ENCODE results near the gene DTX3L. TPM values are rescaled to one million over a fixed set of nuclear protein-coding genes. Genes with fewer than 3 reads are reported as not detected.

DTX3L gene
- polyA plus RNA-seq, 3 donors from 2014 or later: 15.1 to 38.3 (median 16.3) TPM

GRCh38 chr3:122594025-122594424 lies 29.9 kb downstream of the DTX3L start:
- peaks cover 40 to 53% of the 10 kb centered on the region in 2 donors for H3K4me1 Mint-ChIP-seq

GRCh38 chr3:122598151-122598550 lies 34.0 kb downstream of the DTX3L start:
- peaks cover 38 to 70% of the 10 kb centered on the region in 2 donors for H3K4me1 Mint-ChIP-seq
- H3K4me3 Mint-ChIP-seq: no peak overlapping the region
- H3K9me3 Mint-ChIP-seq: no peaks in the 10 kb centered on the region
- peak overlapping the region in 4 of 6 donors; percentile 56 to 80 (median 66) for H3K27ac Mint-ChIP-seq
- peaks cover 13 to 22% (median 16%) of the 10 kb centered on the region in 3 donors for H3K36me3 Mint-ChIP-seq
- H3K27me3 Mint-ChIP-seq (ENCODE audit: low read depth in 3 of 3): peaks cover 0 to 4% (median 0%) of the 10 kb centered on the region in 3 donors
- DNase-seq: no peak

More at GRCh38 chr3:122594025-122594424, 29.9 kb downstream of the DTX3L start:
- H3K27me3 Mint-ChIP-seq (ENCODE audit: low read depth in 3 of 3): peaks cover 0 to 2% (median 0%) of the 10 kb centered on the region in 3 donors
- no peaks in the 10 kb centered on the region for H3K9me3 Mint-ChIP-seq
- peak overlapping the region in 1 of 6 donors; percentile 30 for H3K27ac Mint-ChIP-seq
- H3K36me3 Mint-ChIP-seq: peaks cover 13 to 29% (median 16%) of the 10 kb centered on the region in 3 donors
- H3K4me3 Mint-ChIP-seq: no peak overlapping the region
- no peak for DNase-seq

- no peak for DNase-seq
- Mint-ChIP-seq H3K4me1 (peaks cover 42 to 73% of the 10 kb centered on the region in 2 donors), H3K27ac (peak overlapping the region in 4 of 6 donors; percentile 56 to 80 (median 66)), H3K27me3 (ENCODE audit: low read depth in 3 of 3) (peaks cover 0 to 4% (median 0%) of the 10 kb centered on the region in 3 donors), H3K36me3 (peaks cover 13 to 22% (median 19%) of the 10 kb centered on the region in 3 donors), H3K9me3 (no peaks in the 10 kb centered on the region), H3K4me3 (no peak overlapping the region)
Measured at GRCh38 chr3:122598556-122598955, 34.4 kb downstream of the DTX3L start.

GRCh38 chr3:122602011-122602710 lies 38.0 kb downstream of the DTX3L start:
- Mint-ChIP-seq H3K9me3 (no peaks in the 10 kb centered on the region), H3K27me3 (ENCODE audit: low read depth in 3 of 3) (peaks cover 0 to 2% (median 0%) of the 10 kb centered on the region in 3 donors), H3K27ac (peak overlapping the region in 1 of 6 donors; percentile 3), H3K36me3 (peaks cover 3 to 12% (median 4%) of the 10 kb centered on the region in 3 donors), H3K4me3 (no peak overlapping the region), H3K4me1 (peaks cover 39 to 73% of the 10 kb centered on the region in 2 donors)
- DNase-seq: no peak

GRCh38 chr3:122603056-122603455 lies 38.9 kb downstream of the DTX3L start:
- Mint-ChIP-seq H3K27me3 (ENCODE audit: low read depth in 3 of 3) (peaks cover 0 to 2% (median 0%) of the 10 kb centered on the region in 3 donors), H3K36me3 (peaks cover 7 to 20% (median 8%) of the 10 kb centered on the region in 3 donors)

GRCh38 chr3:122606330-122606729 lies 42.2 kb downstream of the DTX3L start:
- Mint-ChIP-seq H3K4me1 (peaks cover 33 to 81% of the 10 kb centered on the region in 2 donors), H3K27ac (peak overlapping the region in 4 of 6 donors; percentile 11 to 67 (median 52)), H3K36me3 (peaks cover 13 to 34% (median 22%) of the 10 kb centered on the region in 3 donors)

More at GRCh38 chr3:122603056-122603455, 38.9 kb downstream of the DTX3L start:
- H3K4me1 Mint-ChIP-seq: peaks cover 39 to 80% of the 10 kb centered on the region in 2 donors
- no peak for DNase-seq
- H3K9me3 Mint-ChIP-seq: no peaks in the 10 kb centered on the region
- peak overlapping the region in 5 of 6 donors; percentile 35 to 82 (median 41) for H3K27ac Mint-ChIP-seq
- no peak overlapping the region for H3K4me3 Mint-ChIP-seq

GRCh38 chr3:122608916-122609315 lies 44.8 kb downstream of the DTX3L start:
- Mint-ChIP-seq H3K27ac (peak overlapping the region; percentile 58 to 83 (median 72)), H3K4me3 (no peak overlapping the region), H3K27me3 (ENCODE audit: low read depth in 3 of 3) (peaks cover 0 to 1% (median 0%) of the 10 kb centered on the region in 3 donors), H3K9me3 (no peaks in the 10 kb centered on the region), H3K4me1 (peaks cover 19 to 62% of the 10 kb centered on the region in 2 donors), H3K36me3 (peaks cover 22 to 43% (median 23%) of the 10 kb centered on the region in 3 donors)
- no peak for DNase-seq

More at GRCh38 chr3:122606330-122606729, 42.2 kb downstream of the DTX3L start:
- no peak for DNase-seq
- Mint-ChIP-seq H3K27me3 (ENCODE audit: low read depth in 3 of 3) (peaks cover 0 to 1% (median 0%) of the 10 kb centered on the region in 3 donors), H3K9me3 (no peaks in the 10 kb centered on the region), H3K4me3 (no peak overlapping the region)

- H3K36me3 Mint-ChIP-seq: peaks cover 20 to 44% (median 23%) of the 10 kb centered on the region in 3 donors
- no peaks in the 10 kb centered on the region for H3K9me3 Mint-ChIP-seq
- H3K27ac Mint-ChIP-seq: peak overlapping the region; percentile 78 to 93 (median 92)
- H3K27me3 Mint-ChIP-seq (ENCODE audit: low read depth in 3 of 3): peaks cover 0 to 1% (median 0%) of the 10 kb centered on the region in 3 donors
- H3K4me3 Mint-ChIP-seq: peak overlapping the region in 4 of 5 donors; percentile 10 to 67 (median 31)
- H3K4me1 Mint-ChIP-seq: peaks cover 16 to 59% of the 10 kb centered on the region in 2 donors
- DNase-seq: peak; percentile 24 to 45 (median 42)
Measured at GRCh38 chr3:122609798-122610559, 45.8 kb downstream of the DTX3L start.

- peaks cover 19 to 47% of the 10 kb centered on the region in 2 donors for H3K4me1 Mint-ChIP-seq
- H3K9me3 Mint-ChIP-seq: no peaks in the 10 kb centered on the region
- no peak overlapping the region for H3K27ac Mint-ChIP-seq
- peaks cover 0 to 1% (median 0%) of the 10 kb centered on the region in 3 donors for H3K27me3 Mint-ChIP-seq (ENCODE audit: low read depth in 3 of 3)
- no peak overlapping the region for H3K4me3 Mint-ChIP-seq
- H3K36me3 Mint-ChIP-seq: peaks cover 35 to 59% (median 36%) of the 10 kb centered on the region in 3 donors
- no peak for DNase-seq
Measured at GRCh38 chr3:122612696-122613095, 48.6 kb downstream of the DTX3L start.

- H3K4me1 Mint-ChIP-seq: peaks cover 9 to 23% of the 10 kb centered on the region in 2 donors
- H3K4me3 Mint-ChIP-seq: no peak overlapping the region
- H3K9me3 Mint-ChIP-seq: no peaks in the 10 kb centered on the region
- no peak for DNase-seq
- peaks cover 32 to 68% (median 39%) of the 10 kb centered on the region in 3 donors for H3K36me3 Mint-ChIP-seq
- H3K27me3 Mint-ChIP-seq (ENCODE audit: low read depth in 3 of 3): peaks cover 0 to 1% (median 0%) of the 10 kb centered on the region in 3 donors
- peak overlapping the region in 4 of 6 donors; percentile 1 to 31 (median 16) for H3K27ac Mint-ChIP-seq
Measured at GRCh38 chr3:122615303-122615702, 51.2 kb downstream of the DTX3L start.

- Mint-ChIP-seq H3K4me3 (no peak overlapping the region), H3K36me3 (peaks cover 35 to 68% (median 52%) of the 10 kb centered on the region in 3 donors)
Measured at GRCh38 chr3:122618614-122619013, 54.5 kb downstream of the DTX3L start.

GRCh38 chr3:122619040-122619439 lies 54.9 kb downstream of the DTX3L start:
- Mint-ChIP-seq H3K4me3 (no peak overlapping the region), H3K27ac (no peak overlapping the region), H3K9me3 (no peaks in the 10 kb centered on the region), H3K27me3 (ENCODE audit: low read depth in 3 of 3) (peaks cover 0 to 2% (median 0%) of the 10 kb centered on the region in 3 donors), H3K4me1 (peaks cover 8 to 29% of the 10 kb centered on the region in 2 donors), H3K36me3 (peaks cover 37 to 68% (median 54%) of the 10 kb centered on the region in 3 donors)
- DNase-seq: no peak

More at GRCh38 chr3:122618614-122619013, 54.5 kb downstream of the DTX3L start:
- DNase-seq: no peak
- Mint-ChIP-seq H3K27ac (no peak overlapping the region), H3K27me3 (ENCODE audit: low read depth in 3 of 3) (peaks cover 0 to 2% (median 0%) of the 10 kb centered on the region in 3 donors), H3K4me1 (peaks cover 8 to 29% of the 10 kb centered on the region in 2 donors), H3K9me3 (no peaks in the 10 kb centered on the region)

- H3K4me1 Mint-ChIP-seq: peaks cover 4 to 23% of the 10 kb centered on the region in 2 donors
- H3K27me3 Mint-ChIP-seq (ENCODE audit: low read depth in 3 of 3): peaks cover 0 to 2% (median 0%) of the 10 kb centered on the region in 3 donors
- H3K27ac Mint-ChIP-seq: peak overlapping the region in 4 of 6 donors; percentile 31 to 69 (median 53)
- H3K9me3 Mint-ChIP-seq: no peaks in the 10 kb centered on the region
- no peak overlapping the region for H3K4me3 Mint-ChIP-seq
- no peak for DNase-seq
- peaks cover 33 to 68% (median 54%) of the 10 kb centered on the region in 3 donors for H3K36me3 Mint-ChIP-seq
Measured at GRCh38 chr3:122620399-122620798, 56.3 kb downstream of the DTX3L start.

All from immature natural killer cell (primary cell).